ENCODE data around the gene GRPEL2.

GRCh38 chr5:149349382-149349781 lies 4.1 kb downstream of the GRPEL2 start:
- no peak for TF ChIP-seq CTCF (IDR thresholded peaks at IDR 0.05)
- TF ChIP-seq POLR2AphosphoS5 (IDR thresholded peaks at IDR 0.05) = no peak

Data from sigmoid colon (tissue), 4 donors.